ENCODE results near the gene STXBP2. TPM values are rescaled to one million over a fixed set of nuclear protein-coding genes. Genes with fewer than 3 reads are reported as not detected.
A peak's percentile ranks its signal among the peaks of the same experiment; 100 is the strongest.

Gene STXBP2
- polyA plus RNA-seq, 12 donors = 2.9 to 31.2 (median 4.1) TPM; not detected in 1

DNA sequence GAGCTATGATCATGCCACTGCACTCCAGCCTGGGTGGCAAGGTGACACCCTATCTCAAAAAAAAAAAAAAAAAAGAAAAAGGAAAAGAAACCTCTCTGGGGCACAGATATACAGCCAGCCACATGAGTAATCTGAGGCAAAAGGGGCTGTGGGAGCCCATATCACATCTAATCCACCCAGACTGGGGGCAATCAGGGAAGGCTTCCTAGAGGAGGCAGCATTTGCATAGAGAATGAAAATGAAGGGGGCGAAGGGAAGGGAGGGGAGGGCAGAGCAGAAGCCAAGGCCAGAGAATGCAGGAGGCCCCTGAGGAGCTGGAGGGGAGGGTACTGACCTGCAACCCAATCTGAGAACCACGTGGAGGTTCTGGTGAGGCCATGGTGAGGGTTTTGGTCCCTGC, 13.2 kb downstream of the STXBP2 start:
- no peak for DNase-seq

- peak; percentile 82 for DNase-seq
Measured at GRCh38 chr19:7652061-7652641, 15.2 kb downstream of the STXBP2 start.

DNA sequence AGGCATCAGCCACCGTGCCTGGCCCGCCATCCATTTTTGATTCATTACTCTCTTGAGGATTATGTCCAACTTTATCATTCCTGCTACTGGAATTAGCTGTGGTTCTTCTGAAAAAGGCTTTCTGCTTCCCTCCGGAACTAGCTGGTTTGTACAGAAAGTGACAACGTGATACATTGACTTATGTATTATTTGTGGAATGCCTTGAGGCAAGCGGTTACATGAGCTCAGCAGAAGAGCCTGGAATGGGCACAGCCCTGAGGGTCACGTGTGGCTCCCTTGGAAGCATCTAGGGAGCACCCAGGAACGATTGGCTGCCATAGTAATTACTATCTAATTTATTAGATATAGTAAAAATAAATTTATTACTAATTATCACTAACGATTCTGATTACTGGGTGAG, 17.5 kb downstream of the STXBP2 start:
- no peak for DNase-seq

DNA sequence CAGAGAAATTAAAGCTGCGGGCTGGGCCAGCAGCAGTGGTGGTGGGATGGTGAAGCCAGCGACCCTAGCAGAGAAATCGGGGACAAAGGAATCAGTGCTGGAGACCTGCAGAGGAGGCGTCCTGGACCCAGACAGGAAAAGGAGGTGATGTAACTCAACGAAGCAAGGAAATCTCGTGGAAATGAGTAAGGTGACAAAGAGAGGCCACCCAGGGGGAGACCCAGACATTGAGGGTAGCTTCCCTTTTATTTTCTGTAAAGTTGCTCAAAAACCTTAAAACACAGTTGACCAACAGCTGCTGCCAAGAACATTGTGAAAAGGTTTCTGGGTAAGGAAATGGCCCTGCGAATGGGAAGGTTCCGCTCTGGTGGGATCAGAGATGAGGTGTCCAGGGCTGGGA, 18.7 kb downstream of the STXBP2 start:
- no peak for DNase-seq

DNA sequence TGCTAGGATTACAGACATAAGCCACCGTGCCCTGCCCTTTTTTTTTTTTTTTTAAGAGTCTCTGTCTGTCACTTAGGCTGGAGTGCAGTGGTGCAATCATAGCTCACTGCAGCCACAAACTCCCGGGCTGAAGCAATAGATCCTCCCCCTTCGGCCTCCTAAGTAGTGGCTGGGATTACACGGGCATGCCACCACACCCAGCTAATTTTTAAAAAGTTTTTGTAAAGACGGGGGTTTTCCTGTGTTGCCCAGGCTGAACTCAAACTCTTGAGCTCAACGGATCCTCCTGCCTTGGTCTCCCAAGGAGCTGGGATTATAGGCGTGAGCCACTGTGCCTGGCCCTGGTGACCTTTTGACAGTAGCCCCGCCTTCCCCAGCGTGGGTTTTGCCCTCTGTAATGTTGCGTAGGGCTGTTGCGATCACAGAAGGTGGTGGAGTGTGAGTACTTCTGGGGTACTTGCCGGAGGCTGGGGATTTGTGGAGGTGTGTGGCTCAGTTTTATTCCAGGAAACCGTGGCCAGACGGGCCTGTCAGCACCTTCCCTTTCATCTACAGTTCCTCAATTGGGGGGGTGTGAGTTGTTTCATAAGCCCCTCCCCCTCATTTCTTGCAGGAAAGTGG, 20.3 kb downstream of the STXBP2 start:
- DNase-seq = no peak

DNA sequence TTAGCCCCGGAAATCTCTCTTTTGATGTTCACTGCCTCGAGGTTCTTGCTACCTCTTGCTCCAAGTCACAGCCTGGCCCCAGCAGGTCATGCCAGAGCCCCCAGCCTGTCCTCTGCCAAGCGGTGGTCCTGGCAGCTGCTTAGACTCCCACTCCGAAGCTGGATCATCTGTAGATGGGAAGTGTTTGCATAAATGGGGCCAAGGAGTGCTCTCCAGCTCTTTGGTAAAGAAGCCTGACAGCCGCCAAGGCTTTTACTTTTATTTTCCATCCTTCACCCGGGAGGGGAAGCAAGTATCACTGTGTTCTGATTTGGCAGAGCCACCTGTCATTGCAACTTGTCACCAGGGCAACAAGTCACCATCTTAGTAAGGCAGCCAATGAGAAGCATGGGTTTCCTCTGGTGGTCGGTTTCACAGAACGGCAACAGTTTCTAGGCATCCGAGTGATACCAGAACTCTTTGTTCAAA, 21.3 kb downstream of the STXBP2 start:
- no peak for DNase-seq

DNA sequence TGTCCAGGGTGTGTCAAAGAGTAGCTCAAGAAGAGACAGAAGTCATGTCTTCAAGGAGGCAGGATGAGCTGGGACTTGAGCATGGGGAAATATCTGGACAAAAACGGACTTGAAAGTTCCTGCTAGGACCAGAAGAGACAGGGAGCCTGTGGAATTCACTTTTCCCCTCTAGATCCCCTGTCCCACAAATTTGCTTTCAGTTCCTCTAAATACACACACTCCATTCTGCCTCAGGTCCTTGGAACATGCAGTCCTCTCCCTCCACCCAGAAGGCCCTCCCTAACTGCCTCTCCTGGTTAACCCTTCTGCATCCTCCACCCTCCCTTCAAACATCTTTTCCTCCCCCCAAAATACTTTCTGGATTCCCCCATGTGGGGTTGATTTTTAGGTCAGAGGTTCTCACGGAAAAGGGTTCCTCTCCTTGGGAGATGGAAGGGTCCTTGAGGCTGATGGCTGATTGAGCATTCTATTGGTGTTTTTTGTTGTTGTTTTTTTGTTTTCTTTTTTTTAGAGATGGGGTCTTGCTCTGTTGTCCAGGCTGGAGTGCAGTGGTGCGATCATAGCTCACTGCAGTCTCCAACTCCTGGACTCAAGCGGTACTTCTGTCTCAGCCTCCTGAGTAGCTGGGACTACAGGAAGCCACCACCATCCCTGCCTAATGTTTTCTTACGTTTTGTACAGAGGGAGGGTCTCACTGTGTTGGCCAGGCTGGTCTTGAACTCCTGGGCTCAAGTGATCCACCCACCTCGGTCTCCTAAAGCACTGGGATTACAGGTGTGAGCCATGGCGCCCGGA, 25.0 kb downstream of the STXBP2 start:
- no peak for DNase-seq

DNA sequence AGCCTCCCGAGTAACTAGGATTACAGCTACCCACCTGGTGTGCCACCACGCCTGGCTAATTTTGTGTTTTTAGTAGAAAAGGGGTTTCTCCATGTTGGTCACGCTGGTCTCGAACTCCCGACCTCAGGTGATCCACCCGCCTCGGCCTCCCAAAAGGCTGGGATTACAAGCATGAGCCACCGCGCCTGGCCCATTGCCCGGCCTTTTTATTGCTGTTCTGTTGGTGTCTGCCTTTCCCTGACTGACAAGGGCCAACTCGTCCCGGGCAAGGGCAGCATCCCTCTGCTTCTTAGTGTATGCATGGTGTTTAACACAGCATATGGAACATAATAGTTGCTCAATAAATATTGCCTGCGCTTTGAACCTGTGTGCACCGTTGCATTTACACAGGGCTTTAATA, 25.7 kb downstream of the STXBP2 start:
- no peak for DNase-seq

DNA sequence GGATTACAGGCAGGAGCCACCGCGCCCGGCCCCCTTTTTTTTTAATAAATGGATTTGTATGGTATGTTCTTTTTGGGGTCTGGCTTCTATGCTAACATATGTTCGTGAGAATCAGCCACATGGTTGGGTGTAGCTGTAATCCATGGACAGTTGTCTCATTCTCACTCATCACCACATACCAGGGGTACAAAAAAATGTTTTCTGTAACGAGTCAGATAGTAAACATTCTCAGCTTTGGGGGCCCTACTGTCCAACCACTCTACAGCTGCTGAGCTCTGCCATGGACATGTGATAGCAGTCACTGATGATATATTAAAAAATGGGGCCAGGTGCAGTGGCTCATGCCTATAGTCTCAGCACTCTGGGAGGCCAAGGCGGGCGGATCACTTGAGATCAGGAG, 26.8 kb downstream of the STXBP2 start:
- no peak for DNase-seq

GRCh38 chr19:7665076-7665475, 28.2 kb downstream of the STXBP2 start:
- peak; percentile 79 for DNase-seq

DNA sequence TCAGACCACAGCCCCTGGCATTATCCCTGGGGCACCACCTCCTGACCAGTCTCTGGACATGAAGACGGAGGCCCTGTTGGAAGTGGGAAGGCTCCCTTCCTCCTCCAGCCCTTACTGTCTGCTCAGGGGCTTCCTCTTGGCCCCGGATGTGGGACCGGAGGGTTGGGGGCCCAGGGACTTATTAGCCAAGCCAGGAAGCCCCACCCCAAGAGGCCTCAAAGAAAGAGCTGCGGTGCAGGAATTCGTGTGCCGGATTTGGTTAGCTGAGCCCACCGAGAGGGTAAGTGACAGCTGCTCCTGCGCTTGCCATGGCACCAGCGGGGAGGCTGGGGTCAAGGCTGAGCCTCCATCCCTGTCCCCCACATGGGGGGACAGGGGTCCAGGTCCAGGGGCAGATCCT, 31.9 kb downstream of the STXBP2 start, which contains the start of gene RETN:
RETN (plus strand) TSS at position 208 of the 400 bp plus-strand sequence. CDS start 278 bp downstream, outside the sequence.
- no peak for DNase-seq

DNA sequence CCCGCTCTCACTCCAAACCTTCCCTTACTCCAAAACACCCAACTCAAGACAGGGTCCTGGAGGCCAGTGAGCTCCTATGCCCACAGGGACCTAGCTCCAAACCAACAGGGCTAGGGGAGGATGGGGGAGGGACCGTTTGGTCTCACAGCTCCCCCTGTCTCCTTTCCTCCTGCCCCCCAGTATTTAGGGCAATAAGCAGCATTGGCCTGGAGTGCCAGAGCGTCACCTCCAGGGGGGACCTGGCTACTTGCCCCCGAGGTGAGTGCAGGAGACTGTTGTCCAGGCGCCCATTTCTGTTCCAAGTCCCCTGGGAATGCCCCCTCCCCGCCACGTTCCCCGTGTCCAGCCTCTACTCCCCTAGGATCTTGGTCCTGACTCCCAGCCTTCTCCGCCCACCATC, 32.7 kb downstream of the STXBP2 start:
- DNase-seq = no peak

DNA sequence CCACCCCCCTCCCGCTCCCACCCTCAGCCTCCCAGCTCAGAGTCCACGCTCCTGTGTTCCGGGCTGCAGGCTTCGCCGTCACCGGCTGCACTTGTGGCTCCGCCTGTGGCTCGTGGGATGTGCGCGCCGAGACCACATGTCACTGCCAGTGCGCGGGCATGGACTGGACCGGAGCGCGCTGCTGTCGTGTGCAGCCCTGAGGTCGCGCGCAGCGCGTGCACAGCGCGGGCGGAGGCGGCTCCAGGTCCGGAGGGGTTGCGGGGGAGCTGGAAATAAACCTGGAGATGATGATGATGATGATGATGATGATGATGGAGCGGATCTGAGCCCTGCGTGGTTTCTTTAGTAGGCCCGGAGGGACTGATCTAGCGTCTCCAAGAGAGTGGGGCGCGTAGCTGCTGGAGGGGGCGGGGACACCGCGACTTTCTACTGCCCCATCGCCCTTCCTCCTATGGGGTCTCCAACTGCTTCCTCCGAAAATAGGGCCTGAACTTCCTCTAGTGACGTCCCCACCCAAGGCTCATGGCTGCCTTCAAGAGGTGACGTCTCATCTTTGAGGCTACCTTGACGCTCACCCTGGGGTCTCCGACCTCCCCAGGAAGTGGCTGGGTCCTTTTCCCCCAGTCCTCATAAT, 33.4 kb downstream of the STXBP2 start:
- DNase-seq = peak; percentile 16

- DNase-seq = no peak
Measured at GRCh38 chr19:7670790-7671189, 33.9 kb downstream of the STXBP2 start.

DNA sequence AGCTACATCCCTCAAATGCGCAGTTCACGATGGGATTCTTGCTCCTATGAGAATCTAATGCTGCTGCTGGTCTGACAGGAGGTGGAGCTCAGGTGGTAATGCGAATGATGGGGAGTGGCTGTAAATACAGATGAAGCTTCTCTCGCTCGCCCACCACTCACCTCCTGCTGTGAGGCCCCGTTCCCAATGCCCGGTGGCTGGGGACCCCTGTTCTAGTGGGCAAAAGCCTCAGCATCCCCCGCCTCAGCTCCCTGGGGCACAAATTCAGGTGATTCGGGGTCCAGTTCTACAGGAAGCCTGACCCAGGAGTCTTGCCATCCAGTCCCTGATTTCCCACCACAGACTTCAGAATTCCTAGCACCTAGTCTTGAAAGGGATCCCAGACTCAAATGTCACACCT, 35.6 kb downstream of the STXBP2 start:
- DNase-seq = no peak

GRCh38 chr19:7674010-7675005, 37.4 kb downstream of the STXBP2 start:
- DNase-seq = peak; percentile 40

- DNase-seq = no peak
Measured at GRCh38 chr19:7676376-7676775, 39.5 kb downstream of the STXBP2 start.

- DNase-seq = no peak
Measured at GRCh38 chr19:7676854-7677253, 39.9 kb downstream of the STXBP2 start, which contains the start of gene MCEMP1. Gene MCEMP1 (plus strand): TSS chr19:7677090. CDS start chr19:7677121, 31 bp downstream.

DNA sequence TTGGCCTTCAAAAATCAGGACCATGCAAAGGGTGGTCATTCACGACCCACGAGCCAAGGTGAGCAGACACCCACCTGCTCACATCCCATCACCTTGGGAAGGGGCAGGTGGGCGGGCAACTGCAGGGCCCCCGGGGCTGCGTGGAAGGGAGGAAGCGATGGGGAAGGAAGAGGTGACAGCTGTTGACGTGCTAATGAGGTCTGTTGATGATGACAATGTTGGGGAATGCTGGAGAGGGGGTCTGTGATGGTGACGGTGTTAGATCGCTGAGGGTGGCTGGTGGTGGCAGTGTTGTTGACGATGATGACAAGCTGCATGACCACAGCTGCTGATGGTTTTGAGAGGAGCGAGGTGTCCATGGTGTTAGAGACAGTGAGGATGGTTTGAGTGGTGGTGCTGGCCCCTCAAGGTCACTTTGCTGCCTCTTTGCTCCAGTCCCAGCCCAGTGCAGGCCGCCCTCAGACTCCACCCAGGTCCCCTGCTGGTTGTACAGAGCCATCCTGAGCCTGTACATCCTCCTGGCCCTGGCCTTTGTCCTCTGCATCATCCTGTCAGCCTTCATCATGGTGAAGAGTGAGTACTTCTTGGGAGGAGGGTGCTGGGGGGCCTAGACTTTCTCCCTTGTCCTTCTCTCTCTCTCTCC, 40.9 kb downstream of the STXBP2 start:
- no peak for DNase-seq

DNA sequence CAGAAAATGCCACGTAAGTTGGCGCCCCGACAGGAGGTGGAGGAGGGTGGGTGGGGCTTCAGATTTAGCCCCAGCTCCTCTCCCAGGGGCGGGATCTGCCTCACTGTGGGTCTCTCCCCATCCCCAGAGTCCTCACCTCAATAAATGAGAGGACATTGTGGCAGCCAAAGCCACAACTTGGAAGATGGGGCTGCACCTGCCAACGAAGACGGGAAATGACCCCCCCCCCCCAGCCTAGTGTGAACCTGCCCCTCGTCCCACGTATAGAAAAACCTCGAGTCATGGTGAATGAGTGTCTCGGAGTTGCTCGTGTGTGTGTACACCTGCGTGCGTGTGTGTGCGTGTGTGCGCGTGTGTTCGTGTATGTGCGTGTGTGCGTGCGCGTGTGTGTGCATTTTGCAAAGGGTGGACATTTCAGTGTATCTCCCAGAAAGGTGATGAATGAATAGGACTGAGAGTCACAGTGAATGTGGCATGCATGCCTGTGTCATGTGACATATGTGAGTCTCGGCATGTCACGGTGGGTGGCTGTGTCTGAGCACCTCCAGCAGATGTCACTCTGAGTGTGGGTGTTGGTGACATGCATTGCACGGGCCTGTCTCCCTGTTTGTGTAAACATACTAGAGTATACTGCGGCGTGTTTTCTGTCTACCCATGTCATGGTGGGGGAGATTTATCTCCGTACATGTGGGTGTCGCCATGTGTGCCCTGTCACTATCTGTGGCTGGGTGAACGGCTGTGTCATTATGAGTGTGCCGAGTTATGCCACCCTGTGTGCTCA, 42.3 kb downstream of the STXBP2 start:
- no peak for DNase-seq
